Fibroblast of gingiva (primary cell): Measurements from ENCODE around the gene XRCC1.
"Not testable (repeated sequence)": the region's sequence is repeated elsewhere in the genome, so short reads cannot be mapped to it uniquely, and the experiment has no call there.

Experiments
- DNase-seq: peaks from one replicate; pipeline ENCODE4 v3.0.0-alpha.2; 2011; ENCODE audit warnings: low read depth

XRCC1 gene

DNA sequence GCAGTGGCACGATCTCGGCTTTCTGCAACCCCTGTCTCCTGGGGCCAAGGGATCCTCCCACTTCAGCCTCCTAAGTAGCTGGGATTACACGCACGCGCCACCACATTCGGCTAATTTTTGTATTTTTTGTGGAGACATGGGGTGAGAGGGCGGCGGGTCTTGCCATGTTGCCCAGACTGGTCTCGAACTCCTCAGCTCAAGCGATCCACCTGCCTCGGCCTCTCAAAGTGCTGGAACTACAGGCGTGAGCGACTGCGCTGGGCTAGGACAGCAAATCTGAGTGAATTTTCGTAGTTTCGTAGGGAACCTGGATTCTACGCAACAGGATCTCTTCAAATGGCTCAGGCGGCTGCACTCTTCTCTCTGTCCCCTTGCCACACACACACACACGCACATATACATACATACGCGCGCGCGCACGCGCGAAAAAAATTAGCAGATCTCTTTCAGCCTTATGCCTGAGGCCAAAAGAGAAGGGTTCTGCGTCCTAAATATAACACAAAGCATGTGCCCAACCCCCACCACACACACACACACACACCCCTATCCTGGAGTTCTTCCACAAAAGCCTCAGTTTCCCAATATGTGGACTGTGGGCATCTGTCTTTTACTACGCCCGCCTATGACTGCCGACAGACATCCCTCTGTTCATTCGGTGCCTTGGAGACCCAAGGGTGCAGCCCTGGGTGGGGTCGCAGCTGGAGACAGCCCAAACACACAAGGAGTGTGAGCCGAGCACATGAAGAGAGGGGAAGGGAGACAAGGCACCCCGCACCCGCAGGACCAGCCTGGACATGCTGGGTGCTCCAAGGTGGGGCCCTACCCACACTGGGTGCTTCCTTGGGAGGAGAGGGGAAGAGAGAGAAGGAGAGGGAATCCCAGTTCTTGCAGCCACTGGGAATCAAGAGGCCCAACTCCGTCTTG is 890 bp upstream of the XRCC1 start:
- DNase-seq: no peak

DNA sequence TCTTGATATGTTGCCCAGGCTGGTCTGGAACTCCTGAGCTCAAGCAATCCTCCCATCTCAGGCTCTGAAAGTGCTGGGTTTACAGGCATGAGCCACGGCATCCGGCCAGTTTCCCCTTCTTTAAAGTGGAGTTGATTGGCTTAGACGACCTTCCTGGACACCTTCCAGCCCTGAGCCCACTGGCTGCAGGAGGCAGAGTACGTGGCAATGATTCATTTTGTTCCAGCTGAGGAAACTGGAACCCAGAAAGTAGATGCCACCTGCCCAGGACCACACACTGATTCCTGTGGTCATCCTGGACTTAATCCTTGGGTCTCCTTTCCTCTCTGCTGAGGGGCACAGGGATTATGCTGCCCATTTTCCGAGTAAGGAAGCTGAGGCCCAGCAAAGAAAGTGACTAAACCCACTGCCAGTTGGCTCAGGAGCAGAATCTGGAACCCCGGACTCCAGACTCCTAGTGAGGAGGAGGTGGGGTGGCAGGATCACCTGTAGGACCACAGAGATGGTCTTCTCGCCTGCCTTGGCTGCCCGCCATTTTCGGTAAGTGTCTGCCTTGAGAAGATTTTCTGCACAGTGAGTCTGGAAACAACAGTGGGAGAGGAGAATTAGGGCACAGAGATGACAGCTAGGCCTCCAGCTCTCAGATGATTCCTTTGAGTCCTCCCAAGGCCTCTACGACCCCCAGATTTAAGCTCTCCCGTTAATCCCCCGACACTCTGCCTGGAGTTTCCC is 737 bp downstream of the XRCC1 start:
- DNase-seq: no peak

DNA sequence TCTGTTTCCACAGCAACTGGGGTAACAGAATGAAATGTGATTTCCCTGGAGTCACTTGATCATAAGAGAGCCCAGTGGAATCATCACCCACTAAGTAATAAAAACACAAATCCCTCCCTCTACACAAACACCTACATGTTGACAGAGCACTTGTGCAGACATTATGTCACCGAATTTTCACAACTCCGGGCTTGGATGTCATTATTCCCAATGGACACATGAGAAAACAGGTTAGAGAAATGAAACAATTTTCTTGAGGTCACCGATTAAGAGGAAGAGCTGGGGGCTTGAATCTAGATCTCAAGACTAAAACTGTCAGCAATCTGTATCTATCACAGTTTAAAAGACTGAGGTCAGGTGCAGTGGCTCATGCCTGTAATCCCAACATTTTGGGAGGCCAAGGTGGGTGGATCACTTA is 3.1 kb downstream of the XRCC1 start:
- no peak for DNase-seq

DNA sequence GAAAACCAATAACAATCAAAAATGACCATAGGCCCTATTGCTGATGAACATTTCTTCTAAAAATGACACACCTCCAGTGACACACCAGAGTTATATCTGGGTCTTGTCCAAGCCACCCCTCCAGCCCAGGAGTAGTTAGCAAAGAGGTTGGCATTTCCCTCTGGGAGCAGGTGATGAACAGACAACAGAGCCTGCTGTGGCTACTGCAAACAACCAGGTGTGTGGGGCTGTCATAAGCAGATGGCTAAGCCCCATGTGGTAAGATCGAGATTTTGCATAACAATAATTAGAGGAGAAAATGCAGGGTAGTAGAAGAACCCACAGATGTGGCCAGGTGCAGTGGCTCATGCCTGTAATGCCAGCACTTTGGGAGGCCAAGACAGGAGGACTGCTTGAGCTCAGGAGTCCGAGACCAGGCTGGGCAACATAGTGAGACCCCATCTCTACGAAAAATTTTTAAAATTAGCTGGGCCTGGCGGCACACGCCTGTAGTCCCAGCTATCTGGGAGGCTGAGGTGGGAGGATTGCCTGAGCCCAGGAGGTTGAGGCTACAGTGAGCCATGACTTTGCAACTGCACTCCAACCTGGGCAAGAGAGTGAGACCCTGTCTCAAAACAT is 5.0 kb downstream of the XRCC1 start:
- no peak for DNase-seq

DNA sequence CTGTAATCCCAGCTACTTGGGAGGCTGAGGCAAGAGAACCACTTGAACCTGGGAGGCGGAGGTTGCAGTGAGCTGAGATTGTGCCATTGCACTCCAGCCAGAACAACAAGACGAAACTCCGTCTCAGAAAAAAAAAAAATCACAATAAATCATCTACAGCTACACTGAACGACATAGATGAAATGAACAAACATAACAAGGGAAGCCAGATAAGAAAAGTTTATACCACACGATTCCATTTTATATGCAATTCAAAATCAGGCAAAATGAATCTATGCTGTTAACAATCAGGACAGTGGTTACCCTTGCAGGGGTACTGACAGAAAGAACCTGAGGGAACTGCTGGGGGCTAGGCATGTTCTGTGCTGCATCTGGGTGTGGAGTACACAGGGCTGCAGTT is 5.7 kb downstream of the XRCC1 start:
- DNase-seq: no peak

DNA sequence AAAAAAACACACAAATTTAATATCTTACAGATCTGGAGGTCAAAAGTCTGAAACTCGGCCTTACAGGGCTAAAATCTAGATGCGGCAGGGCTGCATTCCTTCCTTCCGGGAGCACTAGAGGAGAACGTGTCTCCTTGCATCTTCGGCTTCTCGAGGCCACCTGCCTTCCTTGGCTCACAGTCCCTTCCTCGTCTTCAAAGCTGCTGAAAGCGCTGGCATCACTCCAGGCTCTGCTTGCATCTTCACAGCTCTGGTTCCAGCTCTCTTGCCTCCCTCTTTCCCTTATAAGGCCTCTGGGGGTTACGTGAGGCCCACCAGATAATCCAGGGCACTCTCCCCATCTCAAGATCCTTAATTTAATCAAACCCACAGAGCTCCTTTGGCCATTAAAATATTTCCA is 10.5 kb downstream of the XRCC1 start:
- DNase-seq: no peak

DNA sequence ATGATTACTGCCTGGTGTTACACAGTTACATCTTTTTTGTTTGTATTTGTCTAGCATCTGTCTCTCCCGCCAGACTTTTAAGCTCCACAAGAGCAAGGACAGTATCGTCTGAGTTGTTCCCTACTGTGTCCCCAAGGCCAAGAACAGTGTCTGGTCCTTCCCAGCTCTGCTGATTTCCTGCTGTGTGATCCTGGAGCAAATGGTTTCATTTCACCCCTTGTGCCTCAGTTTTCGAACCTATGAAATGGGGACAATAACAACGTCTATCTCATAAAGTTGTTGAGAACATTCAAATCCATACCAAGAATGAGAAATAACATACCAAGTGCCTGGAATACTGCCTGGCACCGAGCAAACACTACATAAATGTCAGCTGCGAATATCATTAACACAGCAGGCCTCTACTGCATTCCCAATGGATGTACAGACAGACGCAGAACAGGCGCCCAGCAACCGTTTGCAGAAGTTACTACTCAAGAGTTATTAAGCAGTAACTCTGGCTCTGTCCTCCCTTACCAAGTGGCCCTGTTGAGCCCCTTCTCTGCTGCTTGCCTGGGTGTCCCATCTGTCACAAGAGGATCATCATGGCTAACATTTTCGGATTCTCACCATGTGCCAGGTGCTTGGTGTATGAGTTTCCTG is 11.4 kb downstream of the XRCC1 start:
- DNase-seq: no peak

DNA sequence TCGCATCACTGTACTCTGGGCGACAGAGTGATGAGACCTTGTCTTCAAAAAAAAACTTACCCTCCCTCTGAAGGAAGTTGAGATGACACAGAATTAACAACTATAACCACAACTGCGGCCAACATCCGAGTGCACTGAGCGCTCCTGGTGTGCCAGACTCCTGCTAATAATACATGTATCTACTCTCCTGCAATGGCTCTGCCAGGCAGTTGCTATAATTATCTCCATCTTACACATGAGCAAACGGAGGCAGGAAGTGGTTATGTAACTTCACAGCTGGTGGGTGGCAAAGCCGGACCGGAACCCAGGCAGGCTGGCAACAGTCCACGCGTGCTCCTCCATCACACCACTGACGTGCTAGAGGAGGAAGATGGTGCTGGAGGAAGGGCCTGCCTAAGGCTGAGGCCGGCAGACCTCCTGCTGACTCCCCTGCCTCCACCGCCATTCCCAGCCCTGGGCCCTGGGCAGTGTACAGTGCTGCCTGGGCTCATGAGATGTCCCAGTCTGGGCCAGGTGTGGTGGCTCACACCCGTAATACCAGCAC is 12.6 kb downstream of the XRCC1 start:
- DNase-seq: peak; percentile 66

DNA sequence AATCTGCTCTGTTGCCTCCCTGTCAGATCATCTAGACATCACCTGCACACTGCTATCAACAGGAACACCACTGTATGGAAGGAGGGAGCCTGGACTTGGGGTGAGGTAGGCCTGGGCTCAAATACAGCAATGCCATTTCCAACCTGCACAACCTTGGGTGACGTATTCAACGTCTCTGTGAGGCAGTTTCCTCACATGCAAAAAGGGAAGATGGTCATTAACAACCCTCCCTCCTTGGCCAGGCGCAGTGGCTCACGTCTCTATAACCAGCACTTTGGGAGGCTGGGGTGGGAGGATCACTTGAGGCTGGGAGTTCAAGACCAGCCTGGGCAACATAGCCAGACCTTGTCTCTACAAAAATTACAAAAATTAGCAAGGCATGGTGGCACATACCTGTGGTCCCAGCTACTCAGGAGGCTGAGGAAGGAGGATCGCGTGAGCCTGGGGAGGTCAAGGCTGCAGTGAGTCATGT is 13.1 kb downstream of the XRCC1 start:
- DNase-seq: no peak

DNA sequence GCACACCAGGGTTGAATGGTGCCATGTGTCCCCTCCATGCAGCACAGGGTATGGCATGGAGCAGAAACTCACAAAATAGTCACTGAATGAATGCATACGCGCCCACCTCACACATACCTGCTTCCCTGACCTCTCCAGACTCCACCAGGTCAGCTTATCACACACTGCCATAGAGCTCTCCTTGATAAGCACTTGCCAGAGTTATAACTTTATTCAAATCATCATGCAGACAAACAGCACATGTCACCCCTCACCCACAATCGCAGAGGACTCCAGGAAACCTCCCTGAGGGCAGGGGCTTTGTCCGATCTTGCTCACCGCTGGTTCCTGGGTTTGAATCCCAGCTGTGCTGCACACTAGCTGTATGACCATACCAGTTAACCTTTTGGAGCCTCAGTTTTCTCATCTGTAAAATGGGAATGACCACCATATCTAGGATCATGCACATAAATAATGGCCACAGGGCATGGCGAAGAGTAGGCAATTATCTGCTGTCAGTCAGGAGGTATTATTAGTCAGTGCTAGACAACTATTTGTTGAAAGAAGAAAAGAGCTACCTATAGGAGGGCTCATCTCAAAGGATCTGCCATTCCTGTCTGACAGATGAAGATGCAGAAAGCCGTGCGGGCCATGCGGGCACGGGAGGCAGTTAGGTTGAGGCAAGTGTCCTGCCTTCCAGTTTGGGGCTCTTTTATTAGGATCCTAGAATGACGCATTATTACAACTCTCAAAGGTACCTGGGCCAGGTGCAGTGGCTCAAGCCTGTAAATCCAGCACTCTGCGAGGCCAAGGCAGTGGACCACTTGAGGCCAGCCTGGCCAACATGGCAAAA is 14.0 kb downstream of the XRCC1 start:
- no peak for DNase-seq

DNA sequence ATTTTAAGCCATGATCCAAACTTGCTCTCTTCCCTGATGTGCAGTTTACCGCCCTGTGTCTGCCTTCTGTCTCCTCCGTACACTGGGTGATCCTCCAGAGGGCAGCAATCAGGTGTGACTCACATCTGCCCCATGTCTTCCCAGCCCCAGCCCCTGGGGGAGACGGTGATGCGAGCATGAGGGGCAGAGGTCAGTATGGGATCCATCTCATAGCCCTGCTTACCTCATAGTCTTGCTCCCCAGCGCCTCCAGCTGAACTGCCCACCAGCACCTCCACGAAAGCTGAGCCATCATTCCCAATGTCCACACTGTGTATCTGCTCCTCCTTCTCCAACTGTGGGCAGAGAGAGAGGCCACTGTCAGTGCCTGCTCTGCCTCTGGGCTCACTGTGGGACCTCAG is 14.6 kb downstream of the XRCC1 start:
- no peak for DNase-seq

DNA sequence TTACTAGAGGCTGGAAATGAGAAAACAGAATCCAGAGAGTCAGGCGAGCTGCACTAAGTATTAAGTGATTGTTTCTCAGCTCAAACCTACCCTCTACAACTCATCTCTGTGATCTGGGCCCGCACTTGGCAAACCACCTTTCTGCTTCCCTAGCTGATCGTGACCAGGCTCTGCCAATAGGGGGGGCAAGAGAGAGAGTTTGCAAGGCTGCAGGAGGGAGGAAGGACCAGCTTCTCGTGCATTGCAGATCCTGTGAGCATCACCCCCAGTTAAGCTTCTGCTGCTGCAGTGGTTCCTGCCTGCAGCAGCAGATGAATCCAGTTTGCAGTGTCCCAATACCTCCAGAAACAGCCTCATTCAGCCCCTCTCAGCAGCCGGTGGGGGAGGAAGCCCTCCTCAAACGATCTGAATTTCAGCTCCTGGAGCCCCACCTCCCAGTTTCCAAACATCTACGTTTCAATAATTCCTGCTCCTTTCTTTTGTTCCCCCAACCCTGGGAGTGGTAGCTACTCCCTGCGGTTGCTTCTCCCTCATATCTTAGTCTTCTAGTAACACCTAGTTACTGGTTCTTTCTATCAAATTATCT is 20.0 kb downstream of the XRCC1 start:
- DNase-seq: peak; percentile 57

DNA sequence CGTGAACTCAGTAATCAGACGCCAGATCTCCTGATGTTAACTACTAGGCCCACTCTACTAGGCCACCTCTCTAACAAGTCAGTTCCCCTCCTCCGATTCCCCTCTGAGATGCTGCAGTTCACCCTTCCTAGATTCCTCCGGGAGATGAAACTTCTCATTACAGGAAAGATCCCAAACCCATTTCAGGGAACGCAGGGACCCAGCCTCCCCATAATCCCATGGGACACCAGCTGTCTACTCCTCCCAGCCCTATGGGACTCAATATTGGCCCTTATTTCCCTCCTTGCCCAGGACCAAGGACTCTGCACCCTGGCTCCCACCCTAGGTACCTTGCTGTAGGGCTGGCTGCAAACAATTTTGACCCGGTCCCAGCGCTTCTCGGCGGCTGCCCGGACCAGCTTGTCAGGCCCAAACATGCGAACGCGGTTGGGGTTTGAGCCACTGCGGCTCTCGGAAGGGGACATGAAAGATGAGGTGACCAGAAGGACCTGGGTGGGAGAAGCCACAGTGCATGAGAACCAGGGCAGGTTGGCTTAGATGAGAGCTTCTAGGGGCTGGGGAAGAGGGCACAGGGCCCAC is 20.9 kb downstream of the XRCC1 start:
- DNase-seq: no peak

DNA sequence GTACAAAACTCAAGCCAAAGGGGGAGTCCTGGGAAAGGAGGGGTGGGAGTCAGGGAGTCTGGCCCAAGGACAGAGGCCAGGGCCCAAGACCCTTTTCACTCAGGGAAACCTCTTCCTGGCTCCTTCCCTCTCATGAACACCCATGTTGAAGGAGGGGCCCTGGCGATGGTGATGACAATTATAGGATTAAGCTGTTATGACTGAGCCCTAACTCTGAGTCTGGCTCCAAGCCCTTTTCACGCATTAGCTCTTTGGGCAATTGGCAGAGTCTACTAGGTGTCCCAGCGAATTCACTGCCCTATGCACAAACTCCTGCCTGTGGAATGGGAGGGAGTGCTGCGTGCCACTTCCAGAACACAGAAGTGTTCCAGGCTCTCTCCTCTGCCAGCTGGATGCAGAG is 21.7 kb downstream of the XRCC1 start:
- no peak for DNase-seq

DNA sequence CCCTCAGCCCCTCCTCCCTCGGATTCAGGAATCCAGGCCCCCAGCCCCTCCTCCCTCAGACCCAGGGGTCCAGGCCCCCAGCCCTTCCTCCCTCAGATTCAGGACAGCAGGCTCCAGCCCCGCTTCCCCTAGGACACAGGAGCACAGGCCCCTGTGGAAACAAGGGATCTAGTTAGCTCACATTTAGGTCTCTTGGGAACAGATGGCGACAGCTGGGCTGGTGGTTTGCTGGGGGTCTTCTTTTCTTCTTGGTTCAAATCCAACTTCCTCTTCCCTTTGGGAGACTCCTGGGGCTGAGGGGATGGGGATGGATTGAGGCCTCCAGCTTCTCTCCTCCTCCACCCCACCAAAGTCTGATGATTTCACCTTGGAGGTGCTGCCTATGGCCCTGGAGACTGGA is 22.7 kb downstream of the XRCC1 start:
- no peak for DNase-seq

DNA sequence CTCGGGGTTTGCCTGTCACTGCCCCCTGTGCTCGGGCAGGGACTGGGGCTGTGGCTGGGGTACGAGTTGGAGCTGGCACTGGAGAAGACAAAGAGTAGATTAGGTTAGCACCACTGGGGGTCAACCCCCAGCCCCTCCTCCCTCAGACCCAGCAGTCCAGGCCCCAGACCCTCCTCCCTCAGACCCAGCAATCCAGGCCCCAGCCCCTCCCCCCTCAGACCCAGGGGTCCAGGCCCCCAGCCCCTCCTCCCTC is 23.2 kb downstream of the XRCC1 start:
- no peak for DNase-seq

DNA sequence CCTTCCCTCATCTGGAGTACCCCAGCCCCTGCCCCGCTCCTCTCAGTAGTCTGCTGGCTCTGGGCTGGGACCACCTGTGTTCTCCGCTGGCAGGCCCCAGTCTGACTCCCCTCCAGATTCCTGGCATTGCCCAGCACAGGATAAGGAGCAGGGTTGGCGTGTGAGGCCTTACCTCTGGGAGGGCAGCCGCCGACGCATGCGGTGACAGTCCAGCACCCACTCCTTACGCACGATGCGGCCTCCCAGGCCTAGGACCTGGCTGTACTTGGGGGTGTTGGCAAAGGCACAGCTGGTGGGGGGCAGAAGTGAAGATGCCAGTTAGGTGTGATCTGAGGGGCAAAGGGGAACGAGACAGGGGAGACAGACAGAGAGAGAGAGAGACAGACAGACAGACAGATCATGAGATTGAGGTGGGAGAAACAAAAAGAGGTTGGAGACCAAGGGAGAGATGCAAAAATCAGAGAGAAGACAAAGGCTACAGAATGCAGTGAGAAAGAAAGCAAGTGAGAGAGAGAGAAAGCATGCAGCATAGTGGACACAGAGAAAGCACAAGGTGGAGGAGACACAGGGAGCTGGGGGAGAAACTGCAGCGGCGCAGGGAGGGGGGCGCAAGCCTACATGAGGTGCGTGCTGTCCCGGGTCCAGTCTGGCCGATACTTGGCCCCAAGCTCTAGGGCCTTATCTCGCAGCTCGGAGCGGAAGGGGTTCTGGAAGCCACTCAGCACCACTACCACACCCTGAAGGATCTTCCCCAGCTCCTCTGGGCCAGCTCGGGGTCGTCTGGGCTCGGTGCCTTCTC is 23.7 kb downstream of the XRCC1 start:
- DNase-seq: no peak

DNA sequence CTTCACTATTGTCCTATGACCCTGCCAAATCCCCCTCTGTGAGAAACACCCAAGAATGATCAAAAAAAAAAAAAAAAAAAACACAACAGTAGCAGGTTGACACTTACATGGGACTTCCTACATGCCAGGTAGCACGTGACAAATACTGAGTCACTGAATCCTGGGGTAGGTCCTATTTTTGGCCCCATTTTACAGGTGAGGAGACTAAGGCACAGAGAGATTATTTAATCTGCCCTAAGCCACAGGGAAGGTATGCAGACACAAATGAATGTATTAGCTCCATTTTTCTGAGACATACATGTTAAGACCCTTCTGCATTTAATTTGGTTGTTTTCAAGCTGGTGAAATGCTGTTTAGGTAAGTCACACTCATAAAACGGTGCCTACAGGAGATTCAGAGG is 26.6 kb downstream of the XRCC1 start:
- no peak for DNase-seq

DNA sequence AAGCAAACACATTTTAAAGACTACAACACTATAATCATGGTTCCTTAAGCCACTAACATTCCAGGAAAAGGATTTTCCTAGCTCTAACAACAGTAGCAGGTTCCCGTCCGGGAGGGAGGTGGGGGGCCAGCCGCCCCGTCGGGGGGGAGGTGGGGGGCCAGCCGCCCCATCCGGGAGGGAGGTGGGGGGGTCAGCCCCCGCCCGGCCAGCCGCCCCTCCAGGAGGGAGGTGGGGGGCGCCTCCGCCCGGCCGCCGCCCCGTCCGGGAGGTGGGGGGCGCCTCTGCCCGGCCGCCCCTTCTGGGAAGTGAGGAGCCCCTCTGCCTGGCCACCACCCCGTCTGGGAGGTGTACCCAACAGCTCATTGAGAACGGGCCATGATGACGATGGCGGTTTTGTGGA is 27.4 kb downstream of the XRCC1 start:
- not testable (repeated sequence) for DNase-seq

DNA sequence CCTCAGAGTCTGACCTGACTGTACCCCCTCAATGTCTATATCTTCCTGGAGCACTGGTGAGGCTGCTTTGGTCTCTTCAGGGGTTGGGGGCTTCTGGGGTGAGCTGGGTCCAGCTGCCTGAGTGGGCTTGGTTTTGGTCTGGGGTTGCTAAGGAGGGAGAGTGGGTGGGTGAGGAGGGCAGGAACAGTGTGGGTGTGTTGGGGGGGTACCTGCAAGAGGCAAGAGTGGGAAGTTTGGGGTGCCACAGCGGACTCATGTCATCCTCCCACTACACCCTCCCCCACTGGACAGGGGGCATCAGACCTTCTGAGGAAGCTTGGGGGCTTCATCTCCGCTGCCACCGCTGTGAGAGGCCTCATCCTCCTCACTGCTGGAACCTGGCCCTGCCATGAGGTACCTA is 28.7 kb downstream of the XRCC1 start:
- no peak for DNase-seq
